Breast epithelium (tissue), 4 donors: Measurements from ENCODE around the gene ANO7. TPM values are rescaled to one million over a fixed set of nuclear protein-coding genes. Genes with fewer than 3 reads are reported as not detected.

Experiments used
- DNase-seq, 2 donors: peaks; one replicate each; pipeline ENCODE4 v3.0.0-alpha.2; 2019; ENCODE audit warnings: low spot score in 2 of 2
- H3K27ac ChIP-seq, 2 donors: fragments of 200-600 bp; sonication (generic) in 1 of 2; one replicate each; pipeline ENCODE4 v1.5.1; 2016 to 2019; ENCODE audit warnings: mild to moderate bottlenecking in 1 of 2
- H3K27me3 ChIP-seq, 2 donors: fragments of 200-600 bp; sonication (generic) in 1 of 2; one replicate each; pipeline versions ENCODE4 v1.5.1 to v1.6.0; 2017 to 2019; ENCODE audit warnings: control low read depth in 1 of 2, mild to moderate bottlenecking in 1 of 2
- H3K36me3 ChIP-seq: fragments of 200-600 bp; one replicate; pipeline ENCODE4 v1.5.1; 2019
- H3K4me1 ChIP-seq, 2 donors: fragments of 200-600 bp; sonication (generic); one replicate each; pipeline ENCODE4 v1.5.1; 2016 to 2019; ENCODE audit warnings: control low read depth in 1 of 2
- H3K4me3 ChIP-seq, 3 donors: fragments of 200-600 bp; sonication (generic); 1 replicate in 2 of 3; 2 replicates in 1 of 3; pipeline ENCODE4 v1.5.1; 2016 to 2019; ENCODE audit warnings: mild to moderate bottlenecking in 3 of 3, moderate library complexity in 2 of 3
- H3K9me3 ChIP-seq, 2 donors: fragments of 200-600 bp; sonication (generic) in 1 of 2; one replicate each; pipeline ENCODE4 v1.5.1; 2016 to 2019; ENCODE audit warnings: control low read depth in 1 of 2
- POLR2A ChIP-seq: fragments of 450-650 bp; IDR thresholded peaks from one replicate; pipeline ENCODE4 v1.6.1; 2016; ENCODE audit warnings: antibody characterized with exemption, mild to moderate bottlenecking, moderate library complexity
- POLR2AphosphoS5 ChIP-seq, 3 donors: sonication (generic); formaldehyde crosslinking; IDR thresholded peaks; one replicate each; pipeline ENCODE4 v1.6.1; 2017; ENCODE audit warnings: antibody characterized with exemption in 3 of 3
- intact Hi-C: fragments of 100-400 bp; cut with DNase I; formaldehyde crosslinking; loops from one replicate; pipeline ENCODE4 v1.15.1; 2023; ENCODE audit warnings: low total_unique reads
- total RNA-seq, 3 donors: library from RNA; depleted of rRNA; stranded (reverse); fragments of >200 nt; gene quantifications; one replicate each; pipeline ENCODE4 v1.1.0, GENCODE V29; 2016
- TF ChIP-seq, protein P1 (sequence below), 3 donors: fragments of 450-650 bp; IDR thresholded peaks; one replicate each; pipeline ENCODE4 v1.5.1; 2016 to 2017; ENCODE audit warnings: antibody characterized with exemption in 3 of 3, mild to moderate bottlenecking in 3 of 3, moderate library complexity in 3 of 3

Gene ANO7
- total RNA-seq, 3 donors from 2014 or later = 0.98 to 1.6 TPM; not detected in 1

DNA sequence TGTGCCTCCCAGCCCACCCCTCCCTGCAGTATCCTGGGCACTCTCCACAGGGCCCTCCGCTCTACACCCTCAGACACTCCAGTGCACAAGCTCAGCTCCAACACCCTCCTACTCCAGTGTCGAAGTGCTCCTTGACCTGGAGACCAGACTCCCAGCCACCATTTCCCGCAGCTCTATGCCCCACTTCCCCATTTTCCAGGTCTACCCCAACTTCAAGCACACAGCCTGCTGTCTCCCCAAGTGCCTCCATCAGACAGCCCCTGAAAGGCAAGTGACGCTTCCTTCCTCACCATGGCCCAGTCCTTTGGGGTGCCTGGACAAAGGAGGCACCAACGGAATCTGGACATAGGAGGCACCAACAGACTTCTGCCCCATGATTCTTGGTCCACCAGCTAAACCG, 46.4 kb upstream of the ANO7 start:
- intact Hi-C loops = no loop called here
- TF ChIP-seq POLR2A = no peak
- no peak for TF ChIP-seq POLR2AphosphoS5 (IDR thresholded peaks at IDR 0.05)
- TF ChIP-seq, protein P1, sequence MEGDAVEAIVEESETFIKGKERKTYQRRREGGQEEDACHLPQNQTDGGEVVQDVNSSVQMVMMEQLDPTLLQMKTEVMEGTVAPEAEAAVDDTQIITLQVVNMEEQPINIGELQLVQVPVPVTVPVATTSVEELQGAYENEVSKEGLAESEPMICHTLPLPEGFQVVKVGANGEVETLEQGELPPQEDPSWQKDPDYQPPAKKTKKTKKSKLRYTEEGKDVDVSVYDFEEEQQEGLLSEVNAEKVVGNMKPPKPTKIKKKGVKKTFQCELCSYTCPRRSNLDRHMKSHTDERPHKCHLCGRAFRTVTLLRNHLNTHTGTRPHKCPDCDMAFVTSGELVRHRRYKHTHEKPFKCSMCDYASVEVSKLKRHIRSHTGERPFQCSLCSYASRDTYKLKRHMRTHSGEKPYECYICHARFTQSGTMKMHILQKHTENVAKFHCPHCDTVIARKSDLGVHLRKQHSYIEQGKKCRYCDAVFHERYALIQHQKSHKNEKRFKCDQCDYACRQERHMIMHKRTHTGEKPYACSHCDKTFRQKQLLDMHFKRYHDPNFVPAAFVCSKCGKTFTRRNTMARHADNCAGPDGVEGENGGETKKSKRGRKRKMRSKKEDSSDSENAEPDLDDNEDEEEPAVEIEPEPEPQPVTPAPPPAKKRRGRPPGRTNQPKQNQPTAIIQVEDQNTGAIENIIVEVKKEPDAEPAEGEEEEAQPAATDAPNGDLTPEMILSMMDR (IDR thresholded peaks at IDR 0.05) = no peak

DNA sequence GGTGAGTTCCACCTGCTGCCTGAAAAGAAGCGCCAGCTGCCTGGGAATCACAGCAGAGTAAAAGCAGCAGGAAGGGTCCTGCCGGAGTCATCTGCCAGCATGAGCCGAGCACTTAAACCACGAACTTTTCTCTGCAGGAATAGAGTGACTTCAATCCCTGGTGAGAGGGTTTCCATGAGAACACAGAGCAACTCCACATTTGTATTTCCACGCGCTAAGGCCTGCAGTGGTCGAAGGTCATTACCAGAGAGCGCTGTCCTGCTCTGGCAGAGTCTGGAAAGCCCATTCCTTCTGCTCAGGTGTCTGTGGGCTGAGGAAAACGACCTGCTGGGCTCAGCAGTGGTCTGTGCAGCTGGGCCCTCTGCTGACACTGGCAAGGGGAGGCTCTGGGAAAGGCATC, 45.9 kb upstream of the ANO7 start:
- no peak overlapping the region for H3K4me3 ChIP-seq
- intact Hi-C loops = no loop called here
- no peaks in the 10 kb centered on the region for H3K27me3 ChIP-seq
- H3K27ac ChIP-seq = no peak overlapping the region
- no peaks in the 10 kb centered on the region for H3K36me3 ChIP-seq
- no peaks in the 10 kb centered on the region for H3K9me3 ChIP-seq
- H3K4me1 ChIP-seq = no peaks in the 10 kb centered on the region
- no peak for DNase-seq
- TF ChIP-seq POLR2A (no peak), POLR2AphosphoS5 (IDR thresholded peaks at IDR 0.05) (no peak)
- TF ChIP-seq, protein P1 (IDR thresholded peaks at IDR 0.05) = no peak

More for the DNA sequence above, 46.4 kb upstream of the ANO7 start:
- H3K4me1 ChIP-seq = no peaks in the 10 kb centered on the region
- H3K4me3 ChIP-seq = no peak overlapping the region
- no peaks in the 10 kb centered on the region for H3K36me3 ChIP-seq
- H3K9me3 ChIP-seq = no peaks in the 10 kb centered on the region
- no peak overlapping the region for H3K27ac ChIP-seq
- DNase-seq = no peak
- no peaks in the 10 kb centered on the region for H3K27me3 ChIP-seq

DNA sequence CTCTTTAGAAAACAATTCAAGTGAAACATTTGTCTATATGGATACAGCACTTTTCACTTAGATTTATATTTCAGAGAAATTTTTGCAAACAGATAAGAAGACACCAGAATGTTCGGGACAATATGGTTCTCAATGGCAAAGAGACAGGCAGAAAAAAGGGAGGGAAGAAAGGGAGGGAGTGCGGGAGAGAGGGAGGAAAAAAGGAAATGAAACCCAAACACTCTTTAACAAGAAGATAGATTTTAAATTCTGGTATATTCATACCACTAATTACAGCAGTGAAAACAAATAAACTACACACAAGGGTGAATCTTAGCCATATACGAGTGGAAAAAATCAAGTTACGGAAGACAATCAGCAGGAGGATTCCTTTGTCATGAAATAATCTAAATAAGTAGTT, 42.2 kb upstream of the ANO7 start:
- Histone ChIP-seq H3K27me3 (no peaks in the 10 kb centered on the region), H3K36me3 (no peaks in the 10 kb centered on the region), H3K27ac (no peak overlapping the region), H3K4me1 (peaks cover 3 to 10% of the 10 kb centered on the region in 2 donors), H3K4me3 (no peak overlapping the region), H3K9me3 (no peaks in the 10 kb centered on the region)
- no peak for DNase-seq
- intact Hi-C loops = no loop called here
- TF ChIP-seq POLR2A (no peak), POLR2AphosphoS5 (IDR thresholded peaks at IDR 0.05) (no peak)
- TF ChIP-seq, protein P1 (IDR thresholded peaks at IDR 0.05) = no peak

DNA sequence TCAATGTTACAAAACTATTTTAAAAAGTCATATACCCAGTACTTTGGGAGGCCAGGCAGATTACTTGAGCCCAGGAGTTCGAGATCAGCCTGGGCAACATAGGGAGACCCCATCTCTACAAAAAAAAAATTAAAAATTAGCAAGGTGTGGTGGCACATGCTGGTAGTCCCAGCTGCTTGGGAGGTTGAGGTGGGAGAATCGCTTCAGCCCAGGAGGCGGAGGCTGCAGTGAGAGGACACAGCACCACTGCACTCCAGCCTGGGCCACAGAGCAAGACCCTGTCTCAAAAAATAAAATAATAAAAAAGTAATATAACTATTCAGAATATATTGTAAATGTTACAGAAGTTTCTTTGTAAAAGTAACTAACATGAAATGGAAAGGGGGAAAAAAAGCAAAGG, 41.1 kb upstream of the ANO7 start:
- H3K9me3 ChIP-seq = no peaks in the 10 kb centered on the region
- H3K27ac ChIP-seq = no peak overlapping the region
- H3K4me3 ChIP-seq = no peak overlapping the region
- H3K36me3 ChIP-seq = no peaks in the 10 kb centered on the region
- H3K4me1 ChIP-seq = peaks cover 3 to 15% of the 10 kb centered on the region in 2 donors
- intact Hi-C loops = no loop called here
- no peak for TF ChIP-seq POLR2AphosphoS5 (IDR thresholded peaks at IDR 0.05)
- TF ChIP-seq, protein P1 (IDR thresholded peaks at IDR 0.05) = no peak
- no peak for TF ChIP-seq POLR2A
- no peaks in the 10 kb centered on the region for H3K27me3 ChIP-seq
- DNase-seq = no peak

DNA sequence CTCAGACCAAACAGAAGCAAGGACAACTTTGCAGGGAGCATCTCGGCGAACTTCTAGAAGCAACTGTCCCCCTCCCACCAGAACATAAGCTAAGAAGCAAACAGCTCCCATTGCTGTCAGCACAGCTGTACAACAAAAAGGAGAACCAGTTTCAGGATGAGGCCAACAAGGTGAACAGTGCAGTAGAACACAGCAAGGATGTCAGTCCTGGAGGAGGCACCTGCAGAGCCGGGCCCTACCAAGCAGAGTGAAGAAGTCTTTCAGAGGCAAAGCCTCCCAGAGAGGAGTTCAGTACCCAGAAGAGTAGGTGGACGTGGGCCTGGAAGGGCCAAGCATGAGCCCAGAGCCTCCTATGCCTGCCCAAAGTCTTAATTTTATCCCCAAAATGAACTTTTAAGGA, 40.2 kb upstream of the ANO7 start:
- Histone ChIP-seq H3K27me3 (no peaks in the 10 kb centered on the region), H3K27ac (no peak overlapping the region), H3K4me3 (no peak overlapping the region), H3K9me3 (no peaks in the 10 kb centered on the region), H3K4me1 (peaks cover 3 to 15% of the 10 kb centered on the region in 2 donors), H3K36me3 (no peaks in the 10 kb centered on the region)
- intact Hi-C loops = no loop called here
- DNase-seq = no peak
- TF ChIP-seq, protein P1 (IDR thresholded peaks at IDR 0.05) = no peak
